ENCODE measurements around the gene CDNF.
"Not testable (repeated sequence)": the region's sequence is repeated elsewhere in the genome, so short reads cannot be mapped to it uniquely, and the experiment has no call there.

The CDNF gene

GRCh38 chr10:14837757-14838581, at the start of gene CDNF, which contains the start of the genes HSPA14 and MSANTD7:
TSS of gene CDNF (minus strand) at chr10:14838037. CDS start at chr10:14837946, 91 bp downstream.
TSS of gene HSPA14 (plus strand) at chr10:14838306. CDS start at chr10:14838403, 97 bp downstream.
TSS of gene MSANTD7 (plus strand) at chr10:14838306. CDS start at chr10:14842285, 3,979 bp downstream.
- peak; percentile 92 for FAIRE-seq

DNA sequence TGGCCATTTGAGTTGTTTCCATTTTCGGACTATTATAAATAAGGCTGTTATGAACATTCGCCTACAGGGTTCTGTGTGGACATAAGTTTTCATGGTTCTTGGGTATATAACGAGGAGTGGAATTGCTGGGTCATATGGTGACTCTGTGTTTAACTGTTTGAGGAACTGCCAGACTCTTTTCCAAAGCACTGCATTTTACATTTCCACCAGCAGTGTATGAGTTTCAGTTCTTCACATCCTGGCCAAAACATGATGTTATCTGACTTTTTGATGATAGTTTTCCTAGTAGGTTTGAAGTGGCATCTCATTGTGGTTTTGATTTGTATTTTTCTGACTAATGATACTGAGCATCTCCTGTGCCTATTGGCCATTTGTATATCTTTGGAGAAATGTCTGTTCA, 46.2 kb upstream of the CDNF start:
- no peak for FAIRE-seq

DNA sequence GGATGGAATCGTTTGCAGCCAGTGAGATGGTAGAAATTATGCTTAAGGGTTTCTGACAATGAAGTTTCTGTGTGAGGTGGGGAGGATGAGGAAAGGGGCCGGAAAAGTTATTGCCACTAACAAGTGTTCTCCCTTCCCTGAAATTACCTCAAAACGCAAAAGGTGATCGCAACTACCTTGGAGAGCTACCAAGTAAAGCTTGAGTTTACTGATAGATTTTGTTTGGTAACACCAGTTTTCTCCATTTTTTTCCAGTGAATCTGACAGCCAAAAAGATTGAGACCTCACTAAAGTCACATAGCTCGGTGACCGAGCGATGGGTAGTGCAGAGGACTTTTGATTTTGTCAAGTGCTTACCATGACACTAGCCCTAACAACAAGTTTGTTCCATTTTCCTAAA, 42.4 kb upstream of the CDNF start:
- no peak for FAIRE-seq

DNA sequence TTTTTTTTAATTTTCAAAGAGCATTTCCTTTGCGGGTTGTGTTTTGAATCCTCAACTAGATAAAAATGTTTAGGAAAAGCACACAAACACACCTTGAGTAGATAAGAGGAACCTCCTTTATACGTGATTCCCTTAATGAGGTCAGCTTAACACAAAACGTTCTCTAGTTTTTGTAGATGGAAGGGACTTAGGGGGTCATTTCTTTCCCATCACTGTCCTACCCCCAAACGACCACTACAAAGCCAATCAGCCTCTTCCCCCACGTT, 42.0 kb upstream of the CDNF start:
- no peak for FAIRE-seq

DNA sequence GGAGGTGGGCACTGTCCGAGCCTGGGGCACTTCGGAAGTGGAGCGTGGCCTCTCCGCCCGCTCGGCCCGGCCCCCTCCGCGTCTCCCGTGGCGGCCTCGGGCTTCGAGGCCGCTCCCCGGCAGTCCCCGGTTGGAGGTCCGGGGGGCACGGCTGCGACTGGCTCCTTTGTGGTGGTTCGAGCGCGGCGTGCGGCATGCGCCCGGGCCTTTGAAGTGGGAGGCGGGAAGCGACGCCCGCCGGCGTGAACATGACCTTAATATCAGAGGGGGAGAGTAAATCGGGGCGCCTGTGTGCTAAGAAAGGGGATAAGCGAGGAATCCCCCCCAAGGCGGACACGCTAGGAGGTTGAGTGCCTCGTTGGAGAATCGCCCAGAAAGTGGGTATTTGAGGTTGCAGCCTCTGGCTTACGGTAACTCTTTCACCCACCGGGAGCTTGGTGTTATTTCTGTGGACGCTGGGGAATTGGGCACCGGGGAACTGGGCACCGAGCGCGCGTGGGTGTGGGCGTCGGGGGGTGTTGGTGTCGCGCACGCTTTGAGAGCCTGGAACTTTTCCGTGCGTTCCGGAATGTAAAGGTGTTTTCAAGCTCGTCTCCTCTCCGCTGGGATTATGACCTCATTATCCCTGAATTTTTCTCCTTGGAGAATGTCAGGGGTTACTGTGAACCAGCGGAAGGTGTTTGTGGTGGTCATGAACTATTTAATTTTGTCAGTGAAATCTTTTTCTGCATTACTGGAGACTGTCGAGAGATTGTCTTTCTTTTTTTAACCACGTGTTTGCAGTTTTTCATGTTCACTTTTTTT, 41.5 kb upstream of the CDNF start:
- FAIRE-seq: no peak

DNA sequence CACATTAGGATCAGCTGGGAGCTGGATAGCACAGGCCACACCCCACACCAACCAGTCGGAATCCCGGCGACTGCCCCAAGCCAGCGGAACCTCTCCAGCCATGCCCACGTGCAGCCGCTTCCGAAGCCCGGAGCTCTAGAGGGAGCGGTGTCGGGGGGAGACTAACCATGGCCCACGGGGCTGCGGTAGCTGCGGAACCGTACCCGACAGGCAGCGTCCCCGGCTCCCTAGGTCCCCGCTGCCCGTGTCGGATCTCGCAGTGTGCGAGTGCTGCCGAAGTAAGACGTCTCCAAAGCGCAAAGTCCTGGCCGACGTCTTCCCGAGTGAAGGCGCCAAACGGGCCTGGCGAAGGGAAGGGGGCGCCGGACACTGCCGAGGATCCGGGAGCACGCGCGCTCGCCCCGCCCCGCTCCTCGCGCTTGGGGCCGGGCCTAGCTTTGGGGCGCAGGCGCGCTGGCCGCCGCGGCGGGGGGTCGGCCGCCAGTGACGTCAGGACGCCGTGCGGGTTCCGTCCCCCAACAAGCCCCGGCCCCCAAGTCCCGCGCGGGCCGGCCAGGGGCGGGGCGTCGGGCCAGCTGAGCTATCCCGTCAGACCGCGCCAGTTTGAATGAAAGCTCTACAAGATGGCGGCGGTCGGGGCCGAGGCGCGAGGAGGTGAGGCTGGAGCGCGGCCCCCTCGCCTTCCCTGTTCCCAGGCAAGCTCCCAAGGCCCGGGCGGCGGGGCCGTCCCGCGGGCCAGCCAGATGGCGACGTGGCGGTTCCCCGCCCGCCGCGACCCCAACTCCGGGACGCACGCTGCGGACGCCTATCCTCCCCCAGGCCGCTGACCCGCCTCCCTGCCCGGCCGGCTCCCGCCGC, 40.7 kb upstream of the CDNF start, which contains the start of gene SUV39H2:
Gene SUV39H2, plus strand, starts transcription at position 601 of the 858 bp plus-strand sequence. Its CDS starts 23 bp downstream, at position 624.
- FAIRE-seq: no peak

- FAIRE-seq: no peak
Measured at GRCh38 chr10:14876764-14877163, 38.9 kb upstream of the CDNF start.

GRCh38 chr10:14875941-14876340, 38.1 kb upstream of the CDNF start:
- FAIRE-seq: no peak

DNA sequence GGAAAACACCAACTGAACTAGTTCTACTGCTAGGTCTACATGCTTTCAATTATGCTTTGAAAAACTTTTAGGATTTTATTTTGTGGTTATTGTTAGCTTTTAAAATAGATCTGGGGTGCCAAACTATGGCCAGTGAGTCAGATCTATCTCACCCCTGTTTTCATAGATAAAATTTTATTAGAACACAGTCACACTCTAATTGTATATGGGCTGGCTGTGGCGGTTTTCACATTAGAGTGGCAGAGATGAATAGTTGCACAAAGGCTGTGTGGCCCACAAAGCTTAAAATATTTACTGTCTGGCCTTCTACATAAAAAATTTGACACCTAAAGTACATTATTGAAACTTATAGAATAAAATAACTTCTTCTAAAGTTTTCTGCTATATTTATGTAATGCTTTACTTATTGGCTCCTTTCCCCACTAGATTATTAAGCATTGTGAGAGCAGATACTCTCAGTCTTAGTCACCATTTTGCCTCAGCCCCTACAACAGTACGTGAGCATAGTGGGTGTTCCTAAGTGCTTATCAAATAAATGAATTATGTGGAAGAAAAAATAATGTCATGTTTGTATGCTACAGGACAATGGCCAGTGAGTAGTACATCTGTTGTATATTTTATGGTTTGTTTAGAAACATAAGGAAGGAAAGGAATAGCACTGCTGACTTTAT, 35.4 kb upstream of the CDNF start:
- no peak for FAIRE-seq

DNA sequence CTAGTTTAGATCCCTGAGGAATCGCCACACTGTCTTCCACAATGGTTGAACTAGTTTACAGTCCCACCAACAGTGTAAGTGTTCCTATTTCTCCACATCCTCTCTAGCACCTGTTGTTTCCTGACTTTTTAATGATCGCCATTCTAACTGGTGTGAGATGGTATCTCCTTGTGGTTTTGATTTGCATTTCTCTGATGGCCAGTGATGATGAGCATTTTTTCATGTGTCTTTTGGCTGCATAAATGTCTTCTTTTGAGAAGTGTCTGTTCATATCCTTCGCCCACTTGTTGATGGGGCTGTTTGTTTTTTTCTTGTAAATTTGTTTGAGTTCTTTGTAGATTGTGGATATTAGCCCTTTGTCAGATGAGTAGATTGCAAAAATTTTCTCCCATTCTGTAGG, 27.0 kb upstream of the CDNF start:
- not testable (repeated sequence) for FAIRE-seq

DNA sequence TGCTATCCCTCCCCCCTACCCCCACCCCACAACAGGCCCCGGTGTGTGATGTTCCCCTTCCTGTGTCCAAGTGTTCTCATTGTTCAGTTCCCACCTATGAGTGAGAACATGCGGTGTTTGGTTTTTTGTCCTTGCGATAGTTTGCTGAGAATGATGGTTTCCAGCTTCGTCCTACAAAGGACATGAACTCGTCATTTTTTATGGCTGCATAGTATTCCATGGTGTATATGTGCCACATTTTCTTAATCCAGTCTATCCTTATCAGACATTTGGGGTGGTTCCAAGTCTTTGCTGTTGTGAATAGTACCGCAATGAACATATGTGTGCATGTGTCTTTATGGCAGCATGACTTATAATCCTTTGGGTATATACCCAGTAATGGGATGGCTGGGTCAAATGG, 26.6 kb upstream of the CDNF start:
- not testable (repeated sequence) for FAIRE-seq

DNA sequence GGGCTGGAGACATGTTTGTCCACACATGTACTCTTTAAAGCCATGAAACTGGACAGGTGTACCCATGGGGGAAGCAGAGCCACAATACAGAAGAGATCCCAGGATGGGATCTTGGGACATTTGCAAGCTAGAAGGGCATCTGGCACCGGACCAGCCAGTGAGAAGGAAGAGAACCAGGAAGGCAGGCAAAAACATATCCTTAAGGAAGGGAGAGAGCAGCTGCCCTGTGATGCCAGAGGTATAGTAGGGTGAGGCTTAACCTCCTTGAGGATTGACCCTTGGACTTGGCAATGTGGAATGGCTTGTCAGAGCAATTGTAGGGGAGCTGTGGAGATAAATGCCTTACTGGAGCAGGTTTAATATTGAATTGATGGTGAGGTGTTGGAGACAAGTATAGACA, 23.0 kb upstream of the CDNF start:
- FAIRE-seq: no peak

DNA sequence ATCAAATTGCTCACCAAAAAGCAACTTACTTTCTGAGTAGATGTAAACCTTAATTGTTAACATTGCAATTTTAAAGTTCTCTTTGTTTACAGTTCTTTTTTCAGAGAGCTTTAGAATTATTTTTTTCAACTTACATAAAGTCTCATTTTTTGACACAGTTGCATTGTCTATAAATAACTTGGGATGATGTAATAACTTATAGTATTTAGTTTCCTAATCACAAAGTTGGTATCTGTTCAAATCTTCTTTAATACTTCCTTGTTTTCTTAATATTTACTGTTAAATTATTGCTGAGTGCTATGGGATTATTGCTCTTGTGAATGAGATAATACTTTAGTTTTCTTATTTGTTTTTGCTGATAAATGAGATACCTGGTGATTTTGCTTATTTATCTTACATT, 21.9 kb upstream of the CDNF start:
- FAIRE-seq: no peak

DNA sequence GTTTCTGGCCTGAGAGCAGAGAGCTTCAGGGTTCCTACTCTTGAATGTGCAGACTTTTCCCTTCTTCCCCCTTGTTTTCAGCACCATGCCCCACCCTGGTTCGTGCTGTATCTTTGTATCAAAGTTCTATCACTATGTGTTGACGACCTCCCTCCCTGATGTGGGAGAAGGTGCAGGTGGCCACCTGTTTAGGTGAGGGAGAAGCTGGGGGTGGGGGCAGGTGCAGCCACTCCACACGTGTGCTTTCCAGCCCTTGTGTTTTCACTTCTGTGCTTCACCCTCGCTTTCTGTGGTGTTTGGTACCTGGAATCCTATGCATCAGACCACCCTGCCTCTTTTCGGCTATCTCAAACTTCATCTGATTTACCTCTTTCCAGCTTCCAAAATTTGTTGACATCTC, 21.2 kb upstream of the CDNF start:
- FAIRE-seq: no peak

DNA sequence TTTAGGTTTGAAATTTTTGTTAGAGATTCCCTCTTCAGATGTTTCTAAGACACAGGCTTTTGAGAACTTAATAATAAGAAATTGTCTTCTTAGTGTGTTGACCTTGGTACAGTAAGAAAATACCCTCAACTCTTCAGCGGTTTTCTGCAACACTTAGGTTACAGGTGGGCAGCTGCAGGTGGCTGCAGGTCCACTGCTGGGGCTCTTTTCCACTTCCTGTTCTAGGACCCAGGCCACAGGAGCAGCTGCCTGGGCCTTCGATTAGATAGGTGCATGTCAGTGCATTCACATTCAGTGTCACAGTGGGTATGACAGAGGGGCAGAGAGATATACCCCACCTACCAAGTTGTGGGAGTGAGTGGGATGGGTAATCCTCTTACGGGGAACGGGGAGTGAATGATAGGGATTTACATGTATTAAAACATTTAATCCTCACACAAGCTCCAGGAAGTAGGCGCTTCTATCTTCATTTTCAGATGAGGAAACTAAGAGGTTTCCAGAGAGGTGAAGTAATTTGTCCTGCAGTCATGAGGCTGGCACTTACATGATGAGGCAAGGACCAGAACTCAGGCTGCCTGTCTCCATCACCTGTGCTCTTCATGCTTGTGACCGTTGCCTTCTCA, 20.6 kb upstream of the CDNF start:
- no peak for FAIRE-seq

DNA sequence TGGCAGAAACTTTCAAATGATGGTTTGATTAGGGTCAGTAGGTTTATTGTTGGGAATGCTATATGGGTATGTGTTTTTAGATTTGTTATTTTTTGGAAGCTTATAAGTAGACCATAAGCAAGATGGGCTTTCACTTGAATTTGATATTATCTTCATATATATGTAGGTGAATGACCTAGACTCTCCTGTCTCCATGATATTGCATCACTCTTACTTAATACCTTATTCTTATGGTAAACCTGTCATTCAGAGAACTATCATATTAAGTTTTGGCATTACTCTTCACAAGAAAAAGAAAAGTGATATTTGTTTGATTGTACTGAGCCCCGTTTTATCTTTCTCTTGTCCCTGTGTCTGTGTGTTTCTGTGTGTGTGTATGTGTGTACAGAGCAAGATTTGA, 17.6 kb upstream of the CDNF start:
- FAIRE-seq: no peak

GRCh38 chr10:14852236-14852635, 14.4 kb upstream of the CDNF start:
- FAIRE-seq: no peak

GRCh38 chr10:14844948-14845347, 7.1 kb upstream of the CDNF start:
- FAIRE-seq: no peak

GRCh38 chr10:14843327-14843988, 5.6 kb upstream of the CDNF start:
- no peak for FAIRE-seq

- no peak for FAIRE-seq
Measured at GRCh38 chr10:14840178-14840577, 2.3 kb upstream of the CDNF start.

GRCh38 chr10:14839305-14839695, 1.5 kb upstream of the CDNF start:
- FAIRE-seq: no peak

Data from endometrium (tissue), 2 donors.